Measurements from ENCODE around the gene RFLNA.

Gene RFLNA

DNA sequence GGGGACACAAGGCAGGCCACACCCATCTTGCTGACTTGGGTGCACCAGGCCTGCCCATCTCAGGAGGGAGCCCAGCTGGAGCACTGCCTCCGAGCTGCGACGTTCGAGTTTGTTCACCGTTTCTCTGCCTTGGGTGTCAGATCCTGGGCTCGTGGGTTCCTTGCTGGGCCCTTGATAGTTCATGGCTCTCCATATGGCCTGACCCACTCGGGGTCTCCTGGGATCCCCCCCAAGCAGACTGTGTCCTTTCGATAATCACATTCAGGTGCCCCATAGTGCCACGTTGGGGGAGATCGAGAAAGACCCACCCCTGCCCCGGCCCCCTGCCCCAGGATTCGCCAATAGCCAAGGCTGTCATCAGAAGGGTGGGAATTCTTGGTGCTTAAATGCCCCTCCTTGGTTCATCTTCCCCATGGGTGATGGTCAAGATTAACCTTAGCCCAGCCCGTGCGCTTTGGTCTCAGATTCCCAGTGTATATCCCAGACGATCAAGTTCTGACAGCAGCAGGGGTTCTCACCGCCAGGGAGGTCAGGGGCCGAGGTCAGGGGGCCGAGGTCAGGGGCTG, 7.4 kb downstream of the RFLNA start:
- H2AFZ ChIP-seq (ENCODE audit: low read depth, low read length), result no peak overlapping the region
- H3K36me3 ChIP-seq (ENCODE audit: insufficient read depth, low read length), result no peaks in the 10 kb centered on the region
- no peaks in the 10 kb centered on the region for H3K9me3 ChIP-seq (ENCODE audit: low read length)
- H3K4me1 ChIP-seq (ENCODE audit: insufficient read depth, low read length), result no peaks in the 10 kb centered on the region
- H3K4me3 ChIP-seq (ENCODE audit: low read length), result no peak overlapping the region
- no peaks in the 10 kb centered on the region for H3K27me3 ChIP-seq (ENCODE audit: insufficient read depth, low read length)

DNA sequence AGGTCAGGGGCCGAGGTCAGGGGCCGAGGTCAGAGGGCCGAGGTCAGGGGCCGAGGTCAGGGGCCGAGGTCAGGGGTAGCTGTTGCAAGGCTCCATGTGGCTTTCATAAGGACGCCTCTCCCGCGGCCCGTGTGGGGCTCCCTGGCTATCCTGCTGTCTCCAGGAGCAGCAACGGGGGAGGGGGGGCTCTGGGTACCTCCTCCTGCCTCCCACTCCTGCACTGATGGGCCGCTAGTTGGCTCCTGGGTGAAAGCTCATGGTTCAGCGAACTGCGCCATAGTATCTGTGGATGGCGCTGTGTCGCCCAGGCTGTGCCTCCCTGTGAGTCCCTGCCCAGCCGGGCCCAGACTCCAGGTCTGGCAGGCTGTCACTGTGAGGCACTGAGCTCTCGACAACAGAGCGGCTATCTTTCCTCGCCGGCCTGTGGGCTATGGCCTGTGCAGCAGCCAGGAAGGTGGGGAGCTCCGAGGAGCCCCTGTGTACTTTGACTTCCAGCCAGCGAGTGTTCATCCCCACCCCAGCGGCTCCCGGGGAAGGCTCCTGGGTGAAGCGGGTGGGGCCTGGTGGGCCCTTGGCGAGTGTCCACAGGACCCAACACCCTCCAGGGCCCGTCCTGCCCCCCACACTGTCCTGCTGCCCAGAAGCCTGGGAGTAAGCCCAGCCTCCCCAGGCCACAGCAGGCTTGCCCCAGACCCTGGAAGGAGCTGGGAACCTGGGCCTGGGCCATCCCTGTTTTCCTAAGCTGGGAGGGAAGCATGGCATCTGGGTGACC, 8.1 kb downstream of the RFLNA start:
- Histone ChIP-seq H2AFZ (ENCODE audit: low read depth, low read length) (no peak overlapping the region), H3K4me3 (ENCODE audit: low read length) (no peak overlapping the region), H3K27me3 (ENCODE audit: insufficient read depth, low read length) (no peaks in the 10 kb centered on the region), H3K9me3 (ENCODE audit: low read length) (no peaks in the 10 kb centered on the region), H3K4me1 (ENCODE audit: insufficient read depth, low read length) (no peaks in the 10 kb centered on the region), H3K36me3 (ENCODE audit: insufficient read depth, low read length) (no peaks in the 10 kb centered on the region)

DNA sequence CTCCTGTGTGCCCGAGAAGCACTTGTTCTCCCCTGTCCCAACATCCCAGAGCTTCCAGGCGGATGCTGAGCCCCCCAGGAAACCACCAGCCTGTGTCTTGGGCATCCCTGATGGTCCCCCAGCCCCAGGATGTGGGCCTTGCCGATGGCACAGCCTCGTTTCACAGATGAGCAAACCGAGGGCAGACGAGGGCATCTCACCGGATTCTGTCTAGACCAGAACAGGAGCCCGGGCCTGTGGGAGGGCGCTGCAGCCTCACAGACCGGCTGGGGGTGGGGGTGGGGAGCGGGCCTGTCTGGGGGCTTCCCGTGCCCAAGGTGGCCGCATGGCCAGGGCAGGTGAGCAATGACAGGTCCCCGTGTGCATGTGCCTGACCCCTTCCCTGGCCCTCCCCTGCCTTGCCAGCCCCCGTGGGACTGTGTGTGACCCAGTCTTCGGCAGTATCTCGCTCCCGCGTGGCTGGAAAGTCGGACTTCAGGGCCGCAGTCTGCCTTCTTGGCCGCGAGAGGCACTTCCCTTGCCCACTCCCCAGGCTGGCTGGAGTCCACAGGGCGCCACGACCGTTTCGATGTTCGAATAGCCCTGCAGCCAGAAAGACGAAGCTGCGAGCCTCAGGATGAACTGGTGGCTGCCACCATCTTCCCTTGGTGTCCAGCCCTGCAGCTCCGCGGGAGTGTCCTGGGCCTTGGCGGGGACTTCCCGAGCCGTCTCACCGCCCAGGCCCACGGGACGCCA, 8.9 kb downstream of the RFLNA start:
- Histone ChIP-seq H3K36me3 (ENCODE audit: insufficient read depth, low read length) (no peaks in the 10 kb centered on the region), H3K4me3 (ENCODE audit: low read length) (no peak overlapping the region), H2AFZ (ENCODE audit: low read depth, low read length) (no peak overlapping the region), H3K27me3 (ENCODE audit: insufficient read depth, low read length) (no peaks in the 10 kb centered on the region), H3K9me3 (ENCODE audit: low read length) (no peaks in the 10 kb centered on the region), H3K4me1 (ENCODE audit: insufficient read depth, low read length) (no peaks in the 10 kb centered on the region)

GRCh38 chr12:124304314-124304790, 9.5 kb downstream of the RFLNA start:
- Histone ChIP-seq H3K9me3 (ENCODE audit: low read length) (no peaks in the 10 kb centered on the region), H3K36me3 (ENCODE audit: insufficient read depth, low read length) (no peaks in the 10 kb centered on the region), H3K4me3 (ENCODE audit: low read length) (no peak overlapping the region), H3K4me1 (ENCODE audit: insufficient read depth, low read length) (no peaks in the 10 kb centered on the region), H2AFZ (ENCODE audit: low read depth, low read length) (no peak overlapping the region), H3K27me3 (ENCODE audit: insufficient read depth, low read length) (no peaks in the 10 kb centered on the region)

DNA sequence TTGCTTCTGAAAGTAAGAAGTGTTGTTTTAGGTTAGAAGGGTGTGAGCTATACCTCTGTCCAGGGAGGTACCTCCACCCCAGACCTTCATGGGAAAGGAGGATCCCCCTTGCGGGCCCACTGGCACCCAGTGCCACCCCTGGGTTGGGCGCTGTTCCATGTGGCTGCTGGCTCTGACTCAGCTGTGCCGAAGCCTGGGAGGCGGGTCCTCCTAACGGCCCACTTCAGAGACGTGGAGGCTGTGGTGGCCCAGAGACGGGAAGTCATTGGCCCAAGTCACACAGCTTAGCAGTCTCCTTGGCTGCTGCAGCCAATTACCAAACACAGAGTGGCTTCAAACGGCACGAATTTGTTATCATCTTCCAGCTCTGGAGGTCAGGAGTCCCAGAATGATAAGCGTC, 10.2 kb downstream of the RFLNA start:
- Histone ChIP-seq H2AFZ (ENCODE audit: low read depth, low read length) (no peak overlapping the region), H3K9me3 (ENCODE audit: low read length) (no peaks in the 10 kb centered on the region), H3K4me3 (ENCODE audit: low read length) (no peak overlapping the region), H3K36me3 (ENCODE audit: insufficient read depth, low read length) (no peaks in the 10 kb centered on the region), H3K27me3 (ENCODE audit: insufficient read depth, low read length) (no peaks in the 10 kb centered on the region), H3K4me1 (ENCODE audit: insufficient read depth, low read length) (no peaks in the 10 kb centered on the region)

DNA sequence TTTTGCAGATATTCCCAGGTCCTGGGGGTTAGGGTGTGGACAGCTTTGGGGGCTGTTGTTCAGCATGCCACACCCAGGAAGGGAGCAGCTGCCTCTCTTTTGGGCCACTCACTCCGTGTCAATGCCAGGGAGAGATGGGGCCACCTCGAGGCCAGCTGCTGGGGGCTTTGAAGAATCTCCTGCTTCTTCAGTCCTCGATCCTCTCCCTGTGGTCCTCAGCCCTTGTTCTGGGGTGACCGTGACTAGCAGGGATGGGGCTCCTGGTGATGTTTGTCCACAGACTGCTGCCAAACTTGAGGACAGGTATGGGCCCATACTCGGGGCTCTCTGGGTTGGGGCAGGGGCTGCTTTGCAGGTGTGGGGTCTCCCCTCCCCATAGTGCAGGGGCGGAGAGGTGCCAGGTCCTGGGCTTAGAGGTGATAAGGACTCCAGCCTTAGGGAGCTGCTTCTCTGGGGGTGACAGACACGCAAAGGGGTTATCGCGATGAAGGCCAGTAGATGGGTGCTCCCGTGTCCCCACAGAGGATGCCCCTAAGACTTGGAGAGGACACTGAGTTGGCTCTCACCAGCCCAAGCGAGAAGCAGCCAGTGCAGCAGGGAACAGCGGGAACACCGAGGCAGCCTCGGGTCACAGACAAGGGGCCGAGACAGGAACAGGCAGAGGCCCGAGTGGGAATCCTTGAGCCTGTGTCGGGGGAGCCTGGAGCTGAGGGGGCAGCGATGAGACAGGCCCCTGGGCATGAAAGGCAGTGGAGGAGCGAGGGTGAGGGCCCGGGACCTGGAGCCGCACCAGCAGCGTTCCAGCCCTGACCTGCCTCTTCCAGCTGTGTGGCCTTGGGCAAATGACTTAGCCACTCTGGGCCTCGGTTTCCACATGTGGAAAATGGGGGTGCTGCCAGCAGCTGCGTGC, 11.1 kb downstream of the RFLNA start:
- Histone ChIP-seq H3K9me3 (ENCODE audit: low read length) (no peaks in the 10 kb centered on the region), H3K4me3 (ENCODE audit: low read length) (no peak overlapping the region), H2AFZ (ENCODE audit: low read depth, low read length) (no peak overlapping the region), H3K27me3 (ENCODE audit: insufficient read depth, low read length) (no peaks in the 10 kb centered on the region), H3K36me3 (ENCODE audit: insufficient read depth, low read length) (no peaks in the 10 kb centered on the region), H3K4me1 (ENCODE audit: insufficient read depth, low read length) (no peaks in the 10 kb centered on the region)

GRCh38 chr12:124306686-124307555, 12.0 kb downstream of the RFLNA start:
- H3K4me3 ChIP-seq (ENCODE audit: low read length), result no peak overlapping the region
- no peak overlapping the region for H2AFZ ChIP-seq (ENCODE audit: low read depth, low read length)
- no peaks in the 10 kb centered on the region for H3K9me3 ChIP-seq (ENCODE audit: low read length)
- no peaks in the 10 kb centered on the region for H3K36me3 ChIP-seq (ENCODE audit: insufficient read depth, low read length)
- no peaks in the 10 kb centered on the region for H3K4me1 ChIP-seq (ENCODE audit: insufficient read depth, low read length)
- H3K27me3 ChIP-seq (ENCODE audit: insufficient read depth, low read length), result no peaks in the 10 kb centered on the region

DNA sequence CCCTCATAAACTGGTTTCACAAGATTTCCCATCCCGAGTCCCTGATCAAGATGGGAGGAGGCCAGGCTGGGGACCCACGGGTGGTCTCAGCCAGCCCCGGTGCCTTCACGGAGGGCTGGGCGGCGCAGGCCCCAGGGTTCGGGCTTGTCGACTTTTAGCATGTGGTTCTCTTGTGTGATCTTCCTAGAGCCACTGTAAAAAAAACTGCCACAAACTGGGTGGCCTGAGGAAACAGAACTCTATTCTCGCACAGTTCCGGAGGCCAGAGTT, 12.6 kb downstream of the RFLNA start:
- Histone ChIP-seq H3K9me3 (ENCODE audit: low read length) (no peaks in the 10 kb centered on the region), H2AFZ (ENCODE audit: low read depth, low read length) (no peak overlapping the region), H3K36me3 (ENCODE audit: insufficient read depth, low read length) (no peaks in the 10 kb centered on the region), H3K4me3 (ENCODE audit: low read length) (no peak overlapping the region), H3K27me3 (ENCODE audit: insufficient read depth, low read length) (no peaks in the 10 kb centered on the region), H3K4me1 (ENCODE audit: insufficient read depth, low read length) (no peaks in the 10 kb centered on the region)

DNA sequence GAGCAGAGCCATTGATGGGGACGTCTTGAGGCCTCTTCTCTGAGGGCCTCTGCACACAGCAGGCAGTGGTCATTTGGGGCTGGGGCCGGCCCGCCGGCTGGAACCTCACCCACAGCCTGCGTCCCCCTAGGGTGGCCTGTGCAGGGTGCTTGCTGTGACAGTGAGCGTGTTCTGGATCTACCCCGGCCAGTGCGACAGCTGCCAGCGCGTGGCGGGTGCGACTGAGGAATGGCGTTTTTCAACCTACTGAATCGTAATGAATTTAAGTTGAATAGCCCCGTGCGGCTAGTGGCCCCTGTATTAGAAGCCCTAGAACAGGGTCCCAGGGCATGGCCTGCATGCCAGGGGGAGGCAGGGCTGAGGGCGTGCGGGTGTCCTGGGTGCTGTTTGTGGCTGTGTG, 13.8 kb downstream of the RFLNA start:
- Histone ChIP-seq H3K4me3 (ENCODE audit: low read length) (no peak overlapping the region), H3K9me3 (ENCODE audit: low read length) (no peaks in the 10 kb centered on the region), H2AFZ (ENCODE audit: low read depth, low read length) (no peak overlapping the region), H3K36me3 (ENCODE audit: insufficient read depth, low read length) (no peaks in the 10 kb centered on the region), H3K27me3 (ENCODE audit: insufficient read depth, low read length) (no peaks in the 10 kb centered on the region), H3K4me1 (ENCODE audit: insufficient read depth, low read length) (no peaks in the 10 kb centered on the region)

DNA sequence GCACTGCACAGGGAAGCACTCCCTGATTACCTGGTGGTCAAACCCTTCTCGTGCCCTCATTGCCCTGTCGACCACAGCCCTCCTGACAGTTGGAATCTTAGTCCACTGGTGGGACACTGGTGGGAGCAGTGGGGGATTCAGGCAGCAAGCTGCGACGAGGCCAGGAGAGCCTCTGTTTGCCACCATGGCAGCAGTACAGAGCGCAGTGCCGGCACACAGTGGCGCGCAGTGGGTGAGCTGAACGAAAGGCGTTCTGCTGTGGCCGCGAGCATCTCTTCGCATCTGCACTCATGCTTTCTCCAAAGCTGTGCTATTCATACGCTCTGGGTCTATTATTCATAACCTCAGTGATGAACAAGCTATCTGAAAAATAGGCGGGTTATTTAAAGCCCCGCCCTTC, 14.3 kb downstream of the RFLNA start:
- H3K27me3 ChIP-seq (ENCODE audit: insufficient read depth, low read length), result no peaks in the 10 kb centered on the region
- no peaks in the 10 kb centered on the region for H3K9me3 ChIP-seq (ENCODE audit: low read length)
- H3K4me3 ChIP-seq (ENCODE audit: low read length), result no peak overlapping the region
- no peaks in the 10 kb centered on the region for H3K4me1 ChIP-seq (ENCODE audit: insufficient read depth, low read length)
- no peak overlapping the region for H2AFZ ChIP-seq (ENCODE audit: low read depth, low read length)
- no peaks in the 10 kb centered on the region for H3K36me3 ChIP-seq (ENCODE audit: insufficient read depth, low read length)

DNA sequence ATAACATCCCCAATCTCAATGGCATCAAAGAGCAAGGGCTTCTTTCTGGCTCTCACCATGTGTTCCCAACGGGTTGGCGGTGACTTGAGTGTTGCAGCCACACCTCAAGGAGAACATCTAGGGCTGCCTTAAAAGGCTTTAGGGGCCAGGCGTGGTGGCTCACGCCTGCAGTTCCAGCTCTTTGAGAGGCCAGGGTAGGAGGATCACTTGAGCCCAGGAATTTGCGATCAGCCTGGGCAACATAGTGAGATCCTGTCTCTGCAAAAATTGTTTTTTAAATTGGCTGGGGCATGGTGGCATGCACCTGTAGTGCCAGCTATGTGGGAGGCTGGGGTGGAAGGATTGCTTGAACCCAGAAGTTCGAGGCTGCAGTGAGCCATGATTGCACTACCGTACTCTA, 14.9 kb downstream of the RFLNA start:
- Histone ChIP-seq H3K27me3 (ENCODE audit: insufficient read depth, low read length) (no peaks in the 10 kb centered on the region), H3K4me1 (ENCODE audit: insufficient read depth, low read length) (no peaks in the 10 kb centered on the region), H3K4me3 (ENCODE audit: low read length) (no peak overlapping the region), H3K9me3 (ENCODE audit: low read length) (no peaks in the 10 kb centered on the region), H3K36me3 (ENCODE audit: insufficient read depth, low read length) (no peaks in the 10 kb centered on the region), H2AFZ (ENCODE audit: low read depth, low read length) (no peak overlapping the region)

DNA sequence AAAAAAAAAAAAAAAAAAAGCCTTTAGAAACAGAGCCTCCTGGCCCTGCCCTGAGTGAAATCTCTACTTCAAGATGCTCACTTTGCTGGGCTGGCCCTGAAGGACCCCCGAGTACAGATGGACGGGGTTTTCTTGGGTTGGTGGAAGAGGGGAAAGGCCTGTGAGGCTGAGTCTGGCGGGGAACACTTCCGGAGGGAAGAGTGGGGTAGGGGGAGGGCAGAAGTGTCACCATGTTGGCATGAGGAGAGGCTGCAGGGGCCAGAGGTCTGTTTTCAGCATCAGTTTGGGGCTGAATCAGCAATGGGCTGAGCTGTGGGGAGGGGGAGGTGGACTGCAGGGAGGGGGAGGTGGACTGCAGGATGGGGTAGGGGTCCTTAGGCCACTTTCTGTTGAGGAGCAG, 15.3 kb downstream of the RFLNA start:
- Histone ChIP-seq H2AFZ (ENCODE audit: low read depth, low read length) (no peak overlapping the region), H3K9me3 (ENCODE audit: low read length) (no peaks in the 10 kb centered on the region), H3K4me3 (ENCODE audit: low read length) (no peak overlapping the region), H3K36me3 (ENCODE audit: insufficient read depth, low read length) (no peaks in the 10 kb centered on the region), H3K27me3 (ENCODE audit: insufficient read depth, low read length) (no peaks in the 10 kb centered on the region), H3K4me1 (ENCODE audit: insufficient read depth, low read length) (no peaks in the 10 kb centered on the region)

Data from neuron (in vitro differentiated cells).